ES-I3 (cell line): Measurements from ENCODE around the gene DCAF4.
"Not testable (repeated sequence)": the region's sequence is repeated elsewhere in the genome, so short reads cannot be mapped to it uniquely, and the experiment has no call there.

ENCODE experiments used
- H3K36me3 ChIP-seq: 2 replicates; pipeline ENCODE4 v1.6.1; 2013; ENCODE audit warnings: mild to moderate bottlenecking, low read length, control low read depth, moderate library complexity; ENCODE audit not compliant: insufficient read depth
- H3K4me1 ChIP-seq: 2 replicates; pipeline ENCODE4 v1.6.1; 2013; ENCODE audit warnings: mild to moderate bottlenecking, control low read depth, low read length; ENCODE audit not compliant: insufficient read depth
- H3K9ac ChIP-seq: 2 replicates; pipeline ENCODE4 v1.6.1; 2013; ENCODE audit warnings: low read depth, mild to moderate bottlenecking, low read length, moderate library complexity
- H3K9me3 ChIP-seq: 2 replicates; pipeline ENCODE4 v1.6.1; 2013; ENCODE audit warnings: mild to moderate bottlenecking, low read length, moderate library complexity; ENCODE audit not compliant: control insufficient read depth, insufficient read depth

The DCAF4 gene

GRCh38 chr14:72982146-72982708 is 56.0 kb downstream of the DCAF4 start:
- Histone ChIP-seq H3K4me1 (no peaks in the 10 kb centered on the region), H3K9me3 (no peaks in the 10 kb centered on the region), H3K36me3 (peaks cover 8% of the 10 kb centered on the region), H3K9ac (no peak overlapping the region)

- H3K4me1 ChIP-seq, result no peaks in the 10 kb centered on the region
- H3K9me3 ChIP-seq, result no peaks in the 10 kb centered on the region
- peaks cover 8% of the 10 kb centered on the region; the same call in 1 of the 2 replicates for H3K36me3 ChIP-seq
- H3K9ac ChIP-seq, result no peak overlapping the region
Observed at GRCh38 chr14:72986214-72986613, 60.0 kb downstream of the DCAF4 start.

- H3K9me3 ChIP-seq, result no peaks in the 10 kb centered on the region
- H3K4me1 ChIP-seq, result no peaks in the 10 kb centered on the region
- no peak overlapping the region for H3K9ac ChIP-seq
- H3K36me3 ChIP-seq, result peaks cover 8% of the 10 kb centered on the region; the same call in 1 of the 2 replicates
Observed at GRCh38 chr14:72986857-72987256, 60.6 kb downstream of the DCAF4 start.

GRCh38 chr14:72990171-72990570 is 63.9 kb downstream of the DCAF4 start:
- Histone ChIP-seq H3K9me3 (no peaks in the 10 kb centered on the region), H3K9ac (no peak overlapping the region), H3K36me3 (peaks cover 8% of the 10 kb centered on the region; the same call in 1 of the 2 replicates), H3K4me1 (no peaks in the 10 kb centered on the region)

GRCh38 chr14:72996916-72997315 is 70.7 kb downstream of the DCAF4 start:
- peaks cover 13% of the 10 kb centered on the region; the same call in 1 of the 2 replicates for H3K4me1 ChIP-seq
- H3K9ac ChIP-seq, result no peak overlapping the region
- H3K9me3 ChIP-seq, result no peaks in the 10 kb centered on the region
- peaks cover 10% of the 10 kb centered on the region for H3K36me3 ChIP-seq

GRCh38 chr14:72998252-72998903 is 72.1 kb downstream of the DCAF4 start:
- peaks cover 13% of the 10 kb centered on the region; the same call in 1 of the 2 replicates for H3K4me1 ChIP-seq
- no peak overlapping the region for H3K9ac ChIP-seq
- no peaks in the 10 kb centered on the region for H3K9me3 ChIP-seq
- peaks cover 10% of the 10 kb centered on the region for H3K36me3 ChIP-seq

- no peak overlapping the region for H3K9ac ChIP-seq
- H3K9me3 ChIP-seq, result no peaks in the 10 kb centered on the region
- H3K36me3 ChIP-seq, result peaks cover 10% of the 10 kb centered on the region
- peaks cover 13% of the 10 kb centered on the region; the same call in 1 of the 2 replicates for H3K4me1 ChIP-seq
Observed at GRCh38 chr14:72999316-72999715, 73.1 kb downstream of the DCAF4 start.

GRCh38 chr14:73000073-73000472 is 73.8 kb downstream of the DCAF4 start:
- no peaks in the 10 kb centered on the region for H3K9me3 ChIP-seq
- no peak overlapping the region for H3K9ac ChIP-seq
- peaks cover 10% of the 10 kb centered on the region for H3K36me3 ChIP-seq
- peaks cover 13% of the 10 kb centered on the region; the same call in 1 of the 2 replicates for H3K4me1 ChIP-seq

GRCh38 chr14:73003681-73004080 is 77.4 kb downstream of the DCAF4 start:
- peaks cover 13% of the 10 kb centered on the region; the same call in 1 of the 2 replicates for H3K4me1 ChIP-seq
- H3K9ac ChIP-seq, result no peak overlapping the region
- H3K36me3 ChIP-seq, result peaks cover 5% of the 10 kb centered on the region; the same call in 1 of the 2 replicates
- H3K9me3 ChIP-seq, result no peaks in the 10 kb centered on the region

GRCh38 chr14:73004641-73005040 is 78.4 kb downstream of the DCAF4 start:
- H3K36me3 ChIP-seq, H3K9me3 ChIP-seq, H3K9ac ChIP-seq: not testable (repeated sequence)
- H3K4me1 ChIP-seq, result peaks cover 13% of the 10 kb centered on the region; the same call in 1 of the 2 replicates

- H3K4me1 ChIP-seq, result no peaks in the 10 kb centered on the region
- H3K9me3 ChIP-seq, result no peaks in the 10 kb centered on the region
- H3K36me3 ChIP-seq, result peaks cover 5% of the 10 kb centered on the region; the same call in 1 of the 2 replicates
- no peak overlapping the region for H3K9ac ChIP-seq
Observed at GRCh38 chr14:73007835-73008234, 81.6 kb downstream of the DCAF4 start.

- Histone ChIP-seq H3K9me3 (no peaks in the 10 kb centered on the region), H3K36me3 (peaks cover 5% of the 10 kb centered on the region; the same call in 1 of the 2 replicates), H3K4me1 (no peaks in the 10 kb centered on the region), H3K9ac (no peak overlapping the region)
Observed at GRCh38 chr14:73008501-73008900, 82.2 kb downstream of the DCAF4 start.
